HG03442 (cell line): ENCODE measurements around the gene ORM1.
"Not testable (repeated sequence)": the region's sequence is repeated elsewhere in the genome, so short reads cannot be mapped to it uniquely, and the experiment has no call there.

Source experiments
- ATAC-seq: cut with Tn5 transposase; IDR thresholded peaks from one replicate; pipeline ENCODE4 v1.9.1; 2021; ENCODE audit warnings: mild to moderate bottlenecking, moderate library complexity; ENCODE audit not compliant: unreplicated experiment

The ORM1 gene

GRCh38 chr9:114322831-114323531, at the start of gene ORM1:
TSS of gene ORM1 (plus strand) at chr9:114323098. CDS start at chr9:114323134, 36 bp downstream.
- not testable (repeated sequence) for ATAC-seq

GRCh38 chr9:114273461-114273881, 49.4 kb upstream of the ORM1 start:
- no peak for ATAC-seq

- no peak for ATAC-seq
Measured at GRCh38 chr9:114274217-114274616, 48.7 kb upstream of the ORM1 start.

GRCh38 chr9:114275246-114276004, 47.5 kb upstream of the ORM1 start:
- ATAC-seq = no peak

GRCh38 chr9:114276908-114277821, 45.7 kb upstream of the ORM1 start:
- no peak for ATAC-seq

GRCh38 chr9:114278356-114278755, 44.5 kb upstream of the ORM1 start:
- no peak for ATAC-seq

- ATAC-seq = no peak
Measured at GRCh38 chr9:114278881-114279570, 43.9 kb upstream of the ORM1 start.

- no peak for ATAC-seq
Measured at GRCh38 chr9:114279693-114280092, 43.2 kb upstream of the ORM1 start.

- ATAC-seq = no peak
Measured at GRCh38 chr9:114280636-114281472, 42.0 kb upstream of the ORM1 start.

GRCh38 chr9:114281473-114282103, 41.3 kb upstream of the ORM1 start:
- no peak for ATAC-seq

GRCh38 chr9:114282104-114282485, 40.8 kb upstream of the ORM1 start:
- no peak for ATAC-seq

GRCh38 chr9:114282507-114282906, 40.4 kb upstream of the ORM1 start:
- no peak for ATAC-seq

- no peak for ATAC-seq
Measured at GRCh38 chr9:114282926-114283325, 40.0 kb upstream of the ORM1 start.

- ATAC-seq = no peak
Measured at GRCh38 chr9:114283551-114284111, 39.3 kb upstream of the ORM1 start.

- no peak for ATAC-seq
Measured at GRCh38 chr9:114284316-114285060, 38.4 kb upstream of the ORM1 start.

- no peak for ATAC-seq
Measured at GRCh38 chr9:114285166-114285867, 37.6 kb upstream of the ORM1 start.

- no peak for ATAC-seq
Measured at GRCh38 chr9:114286146-114286679, 36.7 kb upstream of the ORM1 start.
